Left lung (tissue), 10 donors: Measurements from ENCODE around the gene ZNF770. TPM values are rescaled to one million over a fixed set of nuclear protein-coding genes. Genes with fewer than 3 reads are reported as not detected.

ENCODE experiments used
- ATAC-seq: fragments of 200-7000 bp; cut with Tn5 transposase; one replicate; pipeline ENCODE4 v1.9.1; 2020; ENCODE audit warnings: moderate library complexity
- DNase-seq, 4 donors: peaks; one replicate each; pipeline ENCODE4 v3.0.0-alpha.2; 2013 to 2020
- H3K27ac ChIP-seq, 2 donors: fragments of 200-600 bp; sonication (generic) in 1 of 2; one replicate each; pipeline versions ENCODE4 v1.5.0 to v1.8.0; 2020 to 2021
- H3K27me3 ChIP-seq, 2 donors: fragments of 200-600 bp; sonication (generic) in 1 of 2; one replicate each; pipeline versions ENCODE4 v1.5.0 to v1.8.0; 2020 to 2021
- H3K36me3 ChIP-seq, 2 donors: fragments of 200-600 bp; sonication (generic) in 1 of 2; one replicate each; pipeline versions ENCODE4 v1.5.0 to v1.8.0; 2020 to 2021
- H3K4me1 ChIP-seq, 2 donors: fragments of 200-600 bp; one replicate each; pipeline ENCODE4 v1.8.0; 2021
- H3K4me3 ChIP-seq, 2 donors: fragments of 200-600 bp; sonication (generic) in 1 of 2; one replicate each; pipeline versions ENCODE4 v1.5.0 to v1.8.0; 2020 to 2021; ENCODE audit warnings: mild to moderate bottlenecking in 1 of 2
- H3K9me3 ChIP-seq, 2 donors: fragments of 200-600 bp; sonication (generic) in 1 of 2; one replicate each; pipeline versions ENCODE4 v1.5.0 to v1.8.0; 2020 to 2021
- CTCF ChIP-seq, 2 donors: fragments of 200-600 bp; sonication (generic) in 1 of 2; IDR thresholded peaks; one replicate each; pipeline versions ENCODE4 v1.5.0 to v1.8.0; 2021; ENCODE audit warnings: antibody characterized with exemption in 2 of 2
- intact Hi-C, 2 donors: fragments of 100-400 bp; cut with DNase I; formaldehyde crosslinking; loops; one replicate each; pipeline versions ENCODE4 v1.11.2 to v1.14.2; 2022
- polyA plus RNA-seq, 6 donors: library from polyadenylated mRNA; unstranded; fragments of 120-200 nt; gene quantifications; one replicate each; pipeline ENCODE4 v1.2.1, GENCODE V29; 2013; ENCODE audit not compliant: insufficient read length in 6 of 6
- total RNA-seq, 2 donors: library from RNA; stranded (reverse); fragmentation: NEBNext Ultra II Directional; extraction: Animal tissue kit (Norgen Biotek cat#: 25700); gene quantifications; one replicate each; pipeline ENCODE4 v1.2.1, GENCODE V29; 2021
- donor health status: DM: no; HTN: yes; CAD: no.
- donor health status: DM: no; HTN: no; CAD: no.

ZNF770 gene
- total and polyA plus RNA-seq, 8 donors: 25.4 to 46.5 (median 39.1) TPM

GRCh38 chr15:35020974-35021373 lies 32.9 kb upstream of the ZNF770 start:
- no peaks in the 10 kb centered on the region for H3K36me3 ChIP-seq
- H3K9me3 ChIP-seq: no peaks in the 10 kb centered on the region
- no peak for DNase-seq
- ATAC-seq: no peak
- peaks cover 4 to 10% of the 10 kb centered on the region in 2 donors for H3K4me1 ChIP-seq
- intact Hi-C loops: no loop called here
- H3K27me3 ChIP-seq: no peaks in the 10 kb centered on the region
- no peak overlapping the region for H3K4me3 ChIP-seq
- no peak overlapping the region for H3K27ac ChIP-seq
- no peak for TF ChIP-seq CTCF (IDR thresholded peaks at IDR 0.05)

DNA sequence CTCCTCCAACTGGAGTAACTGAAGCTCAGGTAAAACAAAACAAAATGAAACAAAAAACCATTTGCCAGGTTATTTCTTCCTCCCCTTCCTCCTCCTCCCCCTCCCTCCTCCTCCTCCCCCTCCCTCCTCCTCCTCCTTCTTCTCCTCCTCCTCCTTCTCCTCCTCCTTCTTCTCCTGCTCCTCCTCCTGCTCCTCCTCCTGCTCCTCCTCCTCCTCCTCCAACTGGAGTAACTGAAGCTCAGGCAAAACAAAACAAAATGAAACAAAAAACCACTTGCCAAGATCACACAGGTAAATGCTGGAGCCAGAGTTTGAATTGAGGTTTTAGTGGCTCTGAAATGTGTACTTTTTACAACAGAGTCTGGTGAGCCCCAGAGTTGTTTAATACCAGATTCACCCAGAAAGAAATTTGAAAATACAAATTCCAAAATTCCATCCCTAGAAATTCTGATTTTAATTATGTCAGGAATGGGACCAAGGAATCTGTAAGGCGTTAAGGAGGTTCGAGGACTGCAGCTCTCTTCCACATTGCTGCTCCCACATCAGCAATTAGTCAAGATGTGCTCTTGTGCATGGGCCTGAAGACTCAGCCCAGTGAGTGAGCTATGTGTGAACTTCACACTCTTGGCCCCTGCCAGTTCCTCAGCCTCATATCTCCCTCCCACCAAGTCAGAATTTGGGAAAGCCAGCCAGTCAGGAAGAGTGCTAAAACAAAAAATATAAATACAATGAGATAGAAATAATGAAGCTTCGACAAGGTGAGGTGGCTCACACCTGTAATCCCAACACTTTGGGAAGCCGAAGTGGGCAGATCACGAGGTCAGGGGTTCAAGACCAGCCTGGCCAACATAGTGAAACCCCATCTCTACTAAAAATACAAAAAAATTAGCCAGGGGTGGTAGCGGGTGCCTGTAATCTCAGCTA lies 31.6 kb upstream of the ZNF770 start:
- peaks cover 4 to 10% of the 10 kb centered on the region in 2 donors for H3K4me1 ChIP-seq
- intact Hi-C loops: no loop called here
- no peaks in the 10 kb centered on the region for H3K9me3 ChIP-seq
- H3K36me3 ChIP-seq: no peaks in the 10 kb centered on the region
- H3K27me3 ChIP-seq: no peaks in the 10 kb centered on the region
- ATAC-seq (peak; percentile 73), DNase-seq (no peak)
- peak overlapping the region in 1 of 2 donors; percentile 10 for H3K27ac ChIP-seq
- no peak for TF ChIP-seq CTCF (IDR thresholded peaks at IDR 0.05)
- H3K4me3 ChIP-seq: no peak overlapping the region

DNA sequence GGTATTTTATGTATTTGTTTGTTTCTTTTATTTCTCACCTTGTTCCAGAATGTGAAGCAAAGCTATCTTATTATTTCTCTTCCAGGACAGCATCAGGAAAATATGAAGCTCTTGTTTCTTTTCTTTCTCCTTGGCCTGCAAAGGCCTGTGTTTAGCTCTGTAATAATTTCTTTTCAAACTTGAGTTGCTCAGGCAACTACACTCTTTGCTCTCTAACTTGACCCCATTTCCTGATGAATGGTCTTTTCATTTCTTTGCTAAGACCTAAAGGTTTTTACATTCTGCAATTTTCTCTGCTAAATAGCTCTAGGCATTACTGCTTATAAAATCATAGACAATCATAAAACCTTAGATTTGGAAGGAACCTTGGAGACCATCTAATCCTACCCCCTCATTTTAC lies 26.2 kb upstream of the ZNF770 start:
- no peak for ATAC-seq
- Histone ChIP-seq H3K27me3 (no peaks in the 10 kb centered on the region), H3K36me3 (no peaks in the 10 kb centered on the region), H3K4me3 (no peak overlapping the region), H3K4me1 (no peaks in the 10 kb centered on the region), H3K27ac (no peak overlapping the region), H3K9me3 (no peaks in the 10 kb centered on the region)
- TF ChIP-seq CTCF (IDR thresholded peaks at IDR 0.05): no peak
- DNase-seq: no peak
- intact Hi-C loops: no loop called here

DNA sequence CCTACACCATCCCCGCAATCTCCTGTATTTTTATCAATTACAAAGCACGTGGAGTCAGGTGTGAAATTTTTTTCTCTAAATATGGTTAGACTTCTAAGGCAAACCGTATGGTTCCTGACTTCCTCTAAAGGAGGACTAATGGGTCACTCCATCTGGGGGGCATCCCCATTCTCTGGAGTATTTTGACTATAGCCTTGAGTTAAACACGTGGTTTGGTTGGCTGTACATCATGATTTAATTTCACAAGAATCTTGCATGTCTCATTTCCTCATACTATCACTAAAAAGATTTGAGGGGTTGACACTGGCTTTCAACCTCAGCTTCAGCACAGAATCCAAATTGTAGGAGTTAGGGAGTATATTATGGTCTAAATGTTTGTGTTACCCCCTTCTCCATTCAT lies 25.3 kb upstream of the ZNF770 start:
- H3K36me3 ChIP-seq: no peaks in the 10 kb centered on the region
- no peaks in the 10 kb centered on the region for H3K27me3 ChIP-seq
- intact Hi-C loops: no loop called here
- DNase-seq (no peak), ATAC-seq (no peak)
- H3K4me1 ChIP-seq: no peaks in the 10 kb centered on the region
- H3K27ac ChIP-seq: no peak overlapping the region
- H3K9me3 ChIP-seq: no peaks in the 10 kb centered on the region
- TF ChIP-seq CTCF (IDR thresholded peaks at IDR 0.05): no peak
- H3K4me3 ChIP-seq: no peak overlapping the region

- intact Hi-C loops: no loop called here
- Histone ChIP-seq H3K9me3 (no peaks in the 10 kb centered on the region), H3K27ac (no peak overlapping the region), H3K4me3 (no peak overlapping the region), H3K36me3 (no peaks in the 10 kb centered on the region), H3K27me3 (no peaks in the 10 kb centered on the region), H3K4me1 (no peaks in the 10 kb centered on the region)
- DNase-seq: no peak
- no peak for TF ChIP-seq CTCF (IDR thresholded peaks at IDR 0.05)
- ATAC-seq: no peak
These were observed 19.3 kb upstream of the ZNF770 start for GRCh38 chr15:35007397-35007796.
